ENCODE measurements around the gene HLCS. TPM values are rescaled to one million over a fixed set of nuclear protein-coding genes. Genes with fewer than 3 reads are reported as not detected.
A peak's percentile ranks its signal among the peaks of the same experiment; 100 is the strongest.

The HLCS gene
- total and polyA plus RNA-seq, 4 experiments from 2014 or later = 8.3 to 14.7 (median 11.3) TPM

GRCh38 chr21:36866419-36866818 lies 100.0 kb downstream of the HLCS start:
- no peak overlapping the region for H3K27ac ChIP-seq (ENCODE audit: low read depth, low read length)
- H3K9me3 Mint-ChIP-seq = no peaks in the 10 kb centered on the region
- CTCF ChIA-PET (ENCODE audit: partially characterized antibody) = interaction anchor here (1.8 kb wide), 1 partner anchor 12 kb away, joined by 4 read pairs; no protein-coding TSS in a partner anchor

GRCh38 chr21:36864974-36865373 lies 101.5 kb downstream of the HLCS start:
- POLR2A ChIA-PET (ENCODE audit: partially characterized antibody) = no interaction called here
- Mint-ChIP-seq H3K9me3 (no peaks in the 10 kb centered on the region), H3K4me3 (no peak overlapping the region), H3K27me3 (no peaks in the 10 kb centered on the region), H3K36me3 (peaks cover 5 to 11% of the 10 kb centered on the region in 2 donors), H3K27ac (no peak overlapping the region), H3K4me1 (peaks cover 7 to 19% (median 11%) of the 10 kb centered on the region in 4 donors)
- H3K27me3 ChIP-seq (ENCODE audit: insufficient read depth, low read length) = no peaks in the 10 kb centered on the region
- H3K4me3 ChIP-seq (ENCODE audit: low read length in 2 of 2) = no peak overlapping the region
- H3K36me3 ChIP-seq (ENCODE audit: insufficient read depth, low read length) = no peaks in the 10 kb centered on the region
- no peak for DNase-seq
- intact Hi-C loops (cut with micrococcal nuclease) = no loop called here
- no peak overlapping the region for H3K27ac ChIP-seq (ENCODE audit: low read depth, low read length)
- CTCF ChIA-PET (ENCODE audit: partially characterized antibody) = no interaction called here
- no peaks in the 10 kb centered on the region for H3K9me3 ChIP-seq (ENCODE audit: control insufficient read depth in 1 of 2, low read length in 2 of 2)
- peaks cover 10% of the 10 kb centered on the region for H3K4me1 ChIP-seq (ENCODE audit: insufficient read depth, low read length)

More at GRCh38 chr21:36866419-36866818, 100.0 kb downstream of the HLCS start:
- no peaks in the 10 kb centered on the region for H3K4me1 ChIP-seq (ENCODE audit: insufficient read depth, low read length)
- Mint-ChIP-seq H3K4me1 (peaks cover 2 to 6% (median 5%) of the 10 kb centered on the region in 4 donors), H3K4me3 (no peak overlapping the region), H3K36me3 (peaks cover 5 to 11% of the 10 kb centered on the region in 2 donors), H3K27ac (no peak overlapping the region), H3K27me3 (no peaks in the 10 kb centered on the region)
- no peak for DNase-seq
- no peaks in the 10 kb centered on the region for H3K9me3 ChIP-seq (ENCODE audit: control insufficient read depth in 1 of 2, low read length in 2 of 2)
- POLR2A ChIA-PET (ENCODE audit: partially characterized antibody) = no interaction called here
- H3K27me3 ChIP-seq (ENCODE audit: insufficient read depth, low read length) = no peaks in the 10 kb centered on the region
- intact Hi-C loops (cut with micrococcal nuclease) = no loop called here
- H3K4me3 ChIP-seq (ENCODE audit: low read length in 2 of 2) = no peak overlapping the region
- no peaks in the 10 kb centered on the region for H3K36me3 ChIP-seq (ENCODE audit: insufficient read depth, low read length)

GRCh38 chr21:36863260-36863659 lies 103.2 kb downstream of the HLCS start:
- ChIA-PET POLR2A (ENCODE audit: partially characterized antibody) (no interaction called here), CTCF (ENCODE audit: partially characterized antibody) (no interaction called here)
- no peaks in the 10 kb centered on the region for H3K27me3 Mint-ChIP-seq
- Histone ChIP-seq H3K4me3 (ENCODE audit: low read length in 2 of 2) (no peak overlapping the region), H3K27ac (ENCODE audit: low read depth, low read length) (no peak overlapping the region), H3K36me3 (ENCODE audit: insufficient read depth, low read length) (no peaks in the 10 kb centered on the region), H3K27me3 (ENCODE audit: insufficient read depth, low read length) (no peaks in the 10 kb centered on the region), H3K4me1 (ENCODE audit: insufficient read depth, low read length) (peaks cover 14% of the 10 kb centered on the region), H3K9me3 (ENCODE audit: control insufficient read depth in 1 of 2, low read length in 2 of 2) (no peaks in the 10 kb centered on the region)
- no peak overlapping the region for H3K4me3 Mint-ChIP-seq
- intact Hi-C loops (cut with micrococcal nuclease) = no loop called here
- DNase-seq = no peak
- H3K4me1 Mint-ChIP-seq = peaks cover 12 to 28% (median 17%) of the 10 kb centered on the region in 4 donors
- peaks cover 5 to 13% of the 10 kb centered on the region in 2 donors for H3K36me3 Mint-ChIP-seq
- no peaks in the 10 kb centered on the region for H3K9me3 Mint-ChIP-seq
- no peak overlapping the region for H3K27ac Mint-ChIP-seq

- Histone ChIP-seq H3K9me3 (ENCODE audit: control insufficient read depth in 1 of 2, low read length in 2 of 2) (no peaks in the 10 kb centered on the region), H3K4me1 (ENCODE audit: insufficient read depth, low read length) (peaks cover 14% of the 10 kb centered on the region), H3K27me3 (ENCODE audit: insufficient read depth, low read length) (no peaks in the 10 kb centered on the region), H3K4me3 (ENCODE audit: low read length in 2 of 2) (no peak overlapping the region), H3K36me3 (ENCODE audit: insufficient read depth, low read length) (no peaks in the 10 kb centered on the region), H3K27ac (ENCODE audit: low read depth, low read length) (no peak overlapping the region)
- ChIA-PET POLR2A (ENCODE audit: partially characterized antibody) (no interaction called here), CTCF (ENCODE audit: partially characterized antibody) (no interaction called here)
- H3K9me3 Mint-ChIP-seq = no peaks in the 10 kb centered on the region
- H3K4me3 Mint-ChIP-seq = no peak overlapping the region
- H3K36me3 Mint-ChIP-seq = peaks cover 5 to 10% of the 10 kb centered on the region in 2 donors
- H3K27me3 Mint-ChIP-seq = no peaks in the 10 kb centered on the region
- peaks cover 12 to 28% (median 17%) of the 10 kb centered on the region in 4 donors for H3K4me1 Mint-ChIP-seq
- DNase-seq = no peak
- intact Hi-C loops (cut with micrococcal nuclease) = no loop called here
- no peak overlapping the region for H3K27ac Mint-ChIP-seq
These were observed 104.7 kb downstream of the HLCS start for GRCh38 chr21:36861595-36862323.

- Histone ChIP-seq H3K4me1 (ENCODE audit: insufficient read depth, low read length) (peaks cover 14% of the 10 kb centered on the region), H3K27me3 (ENCODE audit: insufficient read depth, low read length) (no peaks in the 10 kb centered on the region), H3K9me3 (ENCODE audit: control insufficient read depth in 1 of 2, low read length in 2 of 2) (no peaks in the 10 kb centered on the region), H3K36me3 (ENCODE audit: insufficient read depth, low read length) (no peaks in the 10 kb centered on the region), H3K4me3 (ENCODE audit: low read length in 2 of 2) (no peak overlapping the region), H3K27ac (ENCODE audit: low read depth, low read length) (no peak overlapping the region)
- H3K27ac Mint-ChIP-seq = no peak overlapping the region
- H3K27me3 Mint-ChIP-seq = no peaks in the 10 kb centered on the region
- CTCF ChIA-PET (ENCODE audit: partially characterized antibody) = interaction anchor here (0.6 kb wide), 1 partner anchor 425 kb away, joined by 4 read pairs; no protein-coding TSS in a partner anchor
- H3K9me3 Mint-ChIP-seq = no peaks in the 10 kb centered on the region
- H3K4me3 Mint-ChIP-seq = no peak overlapping the region
- H3K36me3 Mint-ChIP-seq = peaks cover 5 to 10% of the 10 kb centered on the region in 2 donors
- intact Hi-C loops (cut with micrococcal nuclease) = no loop called here
- H3K4me1 Mint-ChIP-seq = peaks cover 12 to 28% (median 18%) of the 10 kb centered on the region in 4 donors
- POLR2A ChIA-PET (ENCODE audit: partially characterized antibody) = no interaction called here
- DNase-seq = no peak
These were observed 105.5 kb downstream of the HLCS start for GRCh38 chr21:36860736-36861594.

GRCh38 chr21:36859744-36860501 lies 106.5 kb downstream of the HLCS start:
- no peaks in the 10 kb centered on the region for H3K9me3 ChIP-seq (ENCODE audit: control insufficient read depth in 1 of 2, low read length in 2 of 2)
- peaks cover 3 to 10% of the 10 kb centered on the region in 2 donors for H3K36me3 Mint-ChIP-seq
- CTCF ChIA-PET (ENCODE audit: partially characterized antibody) = no interaction called here
- peak overlapping the region in 1 of 7 donors; percentile 4 for H3K27ac Mint-ChIP-seq
- H3K4me3 ChIP-seq (ENCODE audit: low read length in 2 of 2) = no peak overlapping the region
- no peak overlapping the region for H3K27ac ChIP-seq (ENCODE audit: low read depth, low read length)
- POLR2A ChIA-PET (ENCODE audit: partially characterized antibody) = no interaction called here
- DNase-seq = peak in 2 of 5 donors; percentile 7 to 8
- H3K27me3 Mint-ChIP-seq = no peaks in the 10 kb centered on the region
- peaks cover 14% of the 10 kb centered on the region for H3K4me1 ChIP-seq (ENCODE audit: insufficient read depth, low read length)
- no peaks in the 10 kb centered on the region for H3K36me3 ChIP-seq (ENCODE audit: insufficient read depth, low read length)
- H3K9me3 Mint-ChIP-seq = no peaks in the 10 kb centered on the region
- peaks cover 12 to 28% (median 18%) of the 10 kb centered on the region in 4 donors for H3K4me1 Mint-ChIP-seq
- intact Hi-C loops (cut with micrococcal nuclease) = no loop called here
- H3K27me3 ChIP-seq (ENCODE audit: insufficient read depth, low read length) = no peaks in the 10 kb centered on the region
- peak overlapping the region in 6 of 8 donors; percentile 15 to 62 (median 24) for H3K4me3 Mint-ChIP-seq

Measured in CD4-positive, alpha-beta memory T cell (primary cell).